RPMI7951 (cell line): Measurements from ENCODE around the gene KRT14. TPM values are rescaled to one million over a fixed set of nuclear protein-coding genes. Genes with fewer than 3 reads are reported as not detected.
A peak's percentile ranks its signal among the peaks of the same experiment; 100 is the strongest.
"Not testable (repeated sequence)": the region's sequence is repeated elsewhere in the genome, so short reads cannot be mapped to it uniquely, and the experiment has no call there.

Experiments used
- DNase-seq: peaks from one replicate; pipeline ENCODE4 v3.0.0-alpha.2; 2012; ENCODE audit warnings: low read depth
- total RNA-seq: library from RNA; depleted of rRNA; stranded (reverse); fragments of >200 nt; shearing (Covaris generic); gene quantifications from 2 replicates; pipeline ENCODE4 v1.2.3, GENCODE V29; 2014; rRNA removed

KRT14 gene
- not detected in 2 replicates for total RNA-seq

- no peak for DNase-seq
Observed at GRCh38 chr17:41586863-41587495, at the start of gene KRT14. KRT14 (minus strand) TSS chr17:41586895; CDS start chr17:41586834, 61 bp downstream.

GRCh38 chr17:41635121-41636097 is 48.7 kb upstream of the KRT14 start:
- DNase-seq, result peak; percentile 45

DNA sequence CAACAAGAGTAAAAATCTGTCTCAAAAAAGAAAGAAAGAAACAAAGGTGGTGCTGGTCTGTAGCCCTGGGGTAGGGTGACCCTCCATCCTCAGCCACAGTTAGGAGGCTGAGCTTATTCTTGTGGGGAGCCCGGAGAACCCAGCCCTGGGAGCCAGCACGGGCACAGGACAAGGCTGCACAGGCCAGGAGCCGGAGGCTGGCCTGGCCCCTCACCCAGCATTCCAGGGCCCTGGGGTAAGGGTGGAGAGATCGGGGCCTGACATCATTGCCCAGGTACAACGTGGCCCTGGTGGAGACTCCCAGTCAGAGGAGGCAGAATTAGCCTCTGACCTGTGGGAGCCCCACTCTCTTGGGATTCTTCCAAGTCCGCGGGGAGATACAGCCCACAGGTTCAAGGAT is 47.9 kb upstream of the KRT14 start:
- no peak for DNase-seq

DNA sequence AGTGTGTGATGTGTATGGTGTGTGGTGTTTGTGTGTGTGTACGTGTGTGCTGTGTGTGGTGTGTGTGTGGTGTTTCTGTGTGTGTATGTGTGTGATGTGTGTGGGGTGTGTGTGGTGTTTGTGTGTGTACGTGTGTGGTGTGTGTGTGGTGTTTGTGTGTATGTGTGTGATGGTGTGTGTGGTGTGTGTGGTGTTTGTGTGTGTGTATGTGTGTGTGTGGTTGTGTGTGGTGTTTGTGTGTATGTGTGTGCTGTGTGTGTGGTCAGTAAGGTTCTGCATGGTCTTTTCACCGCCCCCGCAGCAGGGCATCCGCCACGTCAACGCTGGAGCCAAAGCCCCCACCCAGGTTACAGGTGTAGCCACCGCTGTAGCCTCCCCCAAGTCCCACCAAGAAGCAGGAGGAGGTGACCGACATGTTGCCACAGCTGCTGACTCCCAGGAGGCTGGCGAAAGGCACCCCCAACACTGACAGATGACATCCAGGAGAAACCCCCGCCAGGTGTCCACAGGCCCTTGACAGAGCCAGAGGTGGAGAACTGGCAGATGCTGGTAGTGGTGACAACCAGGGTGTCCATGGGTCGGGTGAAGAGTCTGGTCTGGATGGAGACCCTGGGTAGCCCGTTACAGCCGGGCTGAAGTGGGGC is 47.0 kb upstream of the KRT14 start:
- peak; percentile 18 for DNase-seq

DNA sequence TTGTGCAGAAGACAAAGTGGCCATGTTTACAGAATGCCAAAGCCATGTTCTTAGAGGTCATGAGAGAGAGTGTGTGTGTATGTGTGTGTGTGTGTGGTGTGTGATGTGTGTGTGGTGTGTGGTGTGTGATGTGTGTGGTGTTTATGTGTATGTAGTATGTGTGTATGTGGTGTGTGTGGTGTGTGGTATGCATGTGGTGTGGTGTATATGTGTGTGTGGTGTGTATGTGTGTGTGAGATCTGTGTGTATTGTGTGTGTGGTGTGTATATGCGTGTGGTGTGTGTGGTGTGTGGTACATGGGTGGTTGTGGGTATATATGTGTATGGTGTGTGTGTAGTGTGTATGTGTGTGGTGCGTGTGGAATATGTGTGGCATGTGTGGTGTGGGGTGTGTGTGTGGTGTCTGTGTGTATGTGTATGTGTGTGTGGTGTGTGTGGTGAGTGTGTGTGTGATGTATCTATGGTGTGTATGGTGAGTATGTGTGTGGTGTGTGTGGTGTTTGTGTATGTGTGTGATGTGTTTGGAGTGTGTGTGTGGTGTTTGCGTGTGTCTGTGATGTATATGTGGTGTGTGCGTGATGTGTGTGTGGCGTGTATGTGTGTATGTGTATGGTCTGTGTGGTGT is 45.9 kb upstream of the KRT14 start:
- DNase-seq, result no peak

DNA sequence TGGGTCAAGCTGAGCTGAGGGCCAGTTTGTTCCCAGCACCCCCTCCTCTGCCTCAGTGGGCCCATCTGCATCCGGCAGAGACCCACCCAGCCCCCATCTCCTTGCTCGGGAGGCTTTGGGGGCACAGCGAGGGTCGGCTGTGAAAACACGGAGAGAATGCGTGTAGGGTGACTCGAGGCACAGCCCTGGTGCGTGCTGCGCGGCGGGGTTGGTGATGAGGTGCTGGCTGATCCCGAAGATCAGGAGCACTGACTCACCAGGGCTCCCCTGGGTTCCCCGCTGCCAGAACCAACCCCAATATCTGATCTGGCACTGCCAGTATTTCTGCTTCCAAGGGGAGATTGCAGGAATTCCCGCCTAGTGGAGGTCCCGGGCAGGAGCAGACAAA is 45.2 kb upstream of the KRT14 start:
- no peak for DNase-seq

DNA sequence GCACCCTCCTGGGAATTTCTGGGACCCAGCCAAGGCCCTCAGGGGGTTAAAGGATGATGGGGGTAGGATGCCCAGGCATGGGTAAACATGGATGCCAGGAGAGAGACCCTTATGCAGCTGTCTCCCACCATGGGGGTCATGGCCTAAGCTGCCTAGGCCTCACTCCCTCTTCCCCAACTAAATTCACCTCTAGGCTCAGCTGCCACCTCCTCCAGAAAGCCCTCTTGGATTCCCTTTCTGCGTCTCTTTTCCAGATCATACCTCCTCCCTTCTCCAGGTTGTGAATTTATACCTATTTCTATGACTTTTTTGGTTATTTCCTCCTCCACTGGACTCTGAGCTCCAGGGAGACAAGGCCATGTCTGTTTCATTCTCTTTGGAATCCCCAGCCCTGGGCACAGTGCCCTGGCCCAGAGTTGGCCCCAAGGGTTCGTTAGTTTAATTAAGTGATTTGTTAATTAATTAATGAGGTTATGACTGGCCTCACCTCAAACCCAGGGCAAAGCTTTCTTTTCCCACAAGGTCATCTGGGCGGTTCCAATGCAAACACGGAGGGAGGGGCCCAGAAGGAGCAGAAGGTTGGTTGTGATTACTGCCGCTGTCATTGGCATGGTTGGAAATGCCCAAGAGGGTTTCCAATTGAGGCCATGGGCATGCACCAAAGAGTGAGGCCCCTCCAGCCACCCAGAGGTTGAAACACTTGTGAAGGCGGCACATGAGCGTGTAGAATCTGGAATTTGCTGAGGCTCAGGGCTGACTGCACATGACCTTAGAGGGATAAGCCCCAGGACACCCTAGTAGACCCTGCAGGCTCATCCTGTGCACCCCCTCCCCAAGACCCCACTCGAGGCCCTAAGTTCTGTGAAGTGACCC is 44.6 kb upstream of the KRT14 start:
- no peak for DNase-seq

DNA sequence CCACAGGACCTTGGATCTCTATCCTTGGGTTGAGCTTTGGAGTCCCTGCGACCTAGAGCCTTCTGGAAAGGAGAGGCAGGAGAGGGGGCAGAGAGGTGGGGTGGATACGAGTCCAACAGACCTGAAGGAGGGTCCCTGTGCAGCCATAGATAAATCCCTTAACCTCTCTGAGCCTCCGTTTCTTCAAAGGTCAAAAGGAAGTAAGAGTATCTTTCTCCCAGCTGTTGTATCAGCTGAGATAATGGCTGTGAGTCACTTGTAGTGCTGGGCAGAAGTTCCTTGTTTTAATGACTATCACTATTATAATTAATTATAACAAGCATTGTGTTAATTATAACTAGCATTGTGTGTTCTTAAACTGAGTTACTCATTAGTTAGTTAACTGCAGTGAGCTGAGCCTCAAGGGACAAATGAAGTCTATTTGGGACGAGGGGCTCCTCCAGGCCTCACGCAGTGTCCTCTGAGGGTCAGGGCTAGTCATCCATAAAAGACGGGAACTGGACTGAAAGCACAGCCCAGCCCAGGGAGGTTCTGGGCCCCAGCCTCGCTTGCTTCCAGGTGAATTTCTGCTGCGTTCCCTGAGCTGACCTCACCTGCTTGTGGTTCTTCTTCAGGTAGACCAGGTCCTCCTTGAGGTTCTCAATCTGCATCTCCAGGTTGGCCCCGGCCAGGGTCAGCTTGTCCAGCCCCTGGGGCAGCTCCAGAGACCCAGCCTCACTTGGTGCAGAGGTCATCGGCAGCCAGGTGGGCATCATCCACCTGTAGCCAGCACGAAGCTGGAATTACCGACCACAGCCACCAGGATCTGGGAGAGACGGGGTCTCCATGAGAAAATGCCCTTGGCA is 43.4 kb upstream of the KRT14 start:
- DNase-seq, result no peak

DNA sequence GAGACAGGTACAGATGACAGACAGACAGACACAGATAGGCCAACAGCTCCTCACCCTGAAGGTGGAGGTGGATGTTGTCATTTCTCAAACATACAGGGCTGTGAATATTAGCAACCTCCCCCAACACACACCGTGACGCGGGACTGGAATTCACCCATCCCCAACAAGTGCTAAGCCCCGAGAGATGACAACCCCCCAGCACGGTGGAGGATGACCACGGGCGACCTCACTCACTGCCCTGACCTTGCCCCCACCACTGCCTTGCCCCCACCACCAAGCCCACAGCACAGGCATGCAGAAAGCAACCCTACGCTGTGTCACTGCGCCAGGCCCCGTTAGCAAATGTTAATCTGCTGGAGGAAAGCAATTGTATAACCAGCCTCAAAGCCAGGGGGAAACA is 42.6 kb upstream of the KRT14 start:
- no peak for DNase-seq

- DNase-seq, result not testable (repeated sequence)
Observed at GRCh38 chr17:41628621-41629255, 42.0 kb upstream of the KRT14 start.

GRCh38 chr17:41628073-41628370 is 41.3 kb upstream of the KRT14 start:
- not testable (repeated sequence) for DNase-seq

- no peak for DNase-seq
Observed at GRCh38 chr17:41627316-41628072, 40.8 kb upstream of the KRT14 start.

- DNase-seq, result peak; percentile 24
Observed at GRCh38 chr17:41626914-41627295, 40.2 kb upstream of the KRT14 start.

GRCh38 chr17:41626028-41626913 is 39.6 kb upstream of the KRT14 start:
- not testable (repeated sequence) for DNase-seq

- peak; percentile 80 for DNase-seq
Observed at GRCh38 chr17:41625602-41626001, 38.9 kb upstream of the KRT14 start.

DNA sequence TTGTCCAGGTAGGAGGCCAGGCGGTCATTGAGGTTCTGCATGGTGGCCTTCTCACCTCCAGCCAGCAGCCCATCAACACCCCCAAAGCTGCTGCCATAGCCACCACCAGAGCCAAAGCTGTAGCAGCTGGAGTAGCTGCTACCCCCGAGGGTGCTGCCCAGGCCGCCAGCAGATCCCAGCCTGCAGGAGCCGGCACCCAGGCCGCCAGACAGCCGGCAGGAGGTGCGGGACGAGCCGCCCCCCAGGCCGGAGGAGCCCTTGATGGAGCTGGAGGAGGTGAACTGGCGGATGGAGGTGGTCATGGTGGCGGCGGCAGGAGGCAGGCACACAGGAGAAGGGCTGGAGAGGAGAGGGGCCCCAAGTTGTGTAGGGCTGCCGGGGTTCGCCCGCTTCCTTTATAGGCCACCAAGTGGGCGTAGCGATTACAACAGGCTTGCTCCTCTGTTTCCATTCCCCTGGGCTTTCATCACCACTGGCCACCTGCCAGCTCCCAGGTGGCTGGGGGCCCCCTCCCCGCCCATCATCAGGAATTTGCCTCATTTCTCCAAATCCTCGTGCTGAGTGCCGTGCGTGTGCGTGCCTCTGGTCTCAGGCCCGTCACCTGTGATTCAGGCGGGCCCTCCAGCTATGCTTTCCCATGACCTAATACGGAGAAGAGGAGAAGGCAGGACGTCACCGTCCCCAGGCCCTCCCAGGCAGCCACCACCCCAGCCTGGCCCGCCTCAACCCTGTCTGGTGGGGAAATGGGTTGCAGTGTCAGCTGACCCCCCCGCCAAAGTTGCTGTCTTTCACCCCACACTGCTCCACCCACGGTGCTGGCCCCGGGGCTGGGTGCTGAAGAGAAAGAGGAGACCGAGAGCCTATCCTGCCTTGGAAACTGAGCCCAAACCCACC is 37.8 kb upstream of the KRT14 start, which contains the start of gene KRT17:
KRT17 (minus strand) TSS at position 368 of the 894 bp plus-strand sequence; CDS start at position 302, 66 bp downstream.
- DNase-seq, result peak; percentile 82
